Hematopoietic multipotent progenitor cell treated with erythropoietin and hydrocortisone succinate and interleukin-3 and kit ligand, for 17 days (in vitro differentiated cells): Measurements from ENCODE around the gene ETFBKMT.

Source experiments
- DNase-seq: peaks from one replicate; pipeline ENCODE4 v3.0.0-alpha.2; 2015; ENCODE audit warnings: low spot score

The ETFBKMT gene, protein sequence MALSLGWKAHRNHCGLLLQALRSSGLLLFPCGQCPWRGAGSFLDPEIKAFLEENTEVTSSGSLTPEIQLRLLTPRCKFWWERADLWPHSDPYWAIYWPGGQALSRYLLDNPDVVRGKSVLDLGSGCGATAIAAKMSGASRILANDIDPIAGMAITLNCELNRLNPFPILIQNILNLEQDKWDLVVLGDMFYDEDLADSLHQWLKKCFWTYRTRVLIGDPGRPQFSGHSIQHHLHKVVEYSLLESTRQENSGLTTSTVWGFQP

DNA sequence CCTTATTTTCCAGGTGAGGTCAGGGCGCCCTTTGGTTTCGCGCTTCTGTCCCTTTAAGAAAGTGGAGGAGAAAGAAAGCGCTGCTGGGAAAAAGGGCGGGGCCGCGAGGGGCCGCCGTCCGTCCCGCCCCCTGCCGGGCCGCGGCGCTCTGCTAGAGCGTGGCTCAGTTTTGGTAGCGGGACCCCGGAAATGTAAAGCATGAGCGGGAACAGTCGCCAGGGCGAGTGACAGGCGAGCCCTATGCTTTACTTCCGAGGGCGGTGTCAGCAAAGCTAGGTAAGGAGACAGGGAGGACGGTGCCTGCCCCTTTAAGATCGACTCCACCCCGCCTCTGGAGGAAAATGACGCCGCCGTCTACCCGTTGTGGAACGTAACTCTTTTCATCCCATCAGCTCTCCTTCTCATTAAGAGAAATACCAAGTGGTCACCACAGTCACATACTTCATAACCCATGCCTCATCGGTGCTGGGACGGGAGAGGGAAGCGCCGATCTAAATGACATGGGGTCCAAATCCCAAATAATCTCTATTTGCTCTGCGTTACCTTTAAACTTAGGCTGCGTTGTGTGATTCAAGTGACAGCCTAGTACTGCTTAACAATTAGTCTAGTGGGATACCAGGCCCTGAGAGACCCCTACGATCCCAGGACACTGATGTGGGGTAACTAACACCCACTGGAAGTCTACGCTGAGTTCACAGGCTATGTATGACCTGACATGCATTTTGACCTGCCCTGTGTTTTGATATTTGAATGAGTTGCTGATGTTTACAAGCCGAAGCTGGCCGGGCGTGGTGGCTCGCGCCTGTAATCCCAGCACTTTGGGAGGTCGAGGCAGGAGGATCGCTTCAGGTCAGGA is at the start of gene ETFBKMT:
Gene ETFBKMT, plus strand, starts transcription at position 602 of the 856 bp plus-strand sequence. CDS start 2,266 bp downstream, outside the sequence.
- DNase-seq, result peak; percentile 89

DNA sequence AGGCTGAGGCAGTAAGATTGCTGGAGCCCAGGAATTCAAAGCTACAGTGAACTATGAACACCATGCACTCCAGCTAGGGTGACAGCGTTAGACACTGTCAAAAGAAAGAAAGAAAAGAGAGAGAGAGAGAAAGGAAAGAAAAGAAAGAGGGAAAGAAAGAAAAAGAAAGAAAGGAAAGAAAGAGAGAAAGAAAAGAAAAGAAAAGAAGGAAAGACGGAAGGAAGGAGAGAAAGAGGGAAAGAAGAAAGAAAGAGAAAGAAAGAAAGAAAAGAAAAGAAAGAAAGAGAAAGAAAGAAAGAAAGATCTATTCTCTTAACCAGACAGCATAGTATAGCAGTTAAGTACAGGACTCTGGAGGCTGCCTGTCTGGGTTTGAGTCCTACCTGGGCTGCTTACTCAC is 46.7 kb upstream of the ETFBKMT start:
- DNase-seq, result no peak

DNA sequence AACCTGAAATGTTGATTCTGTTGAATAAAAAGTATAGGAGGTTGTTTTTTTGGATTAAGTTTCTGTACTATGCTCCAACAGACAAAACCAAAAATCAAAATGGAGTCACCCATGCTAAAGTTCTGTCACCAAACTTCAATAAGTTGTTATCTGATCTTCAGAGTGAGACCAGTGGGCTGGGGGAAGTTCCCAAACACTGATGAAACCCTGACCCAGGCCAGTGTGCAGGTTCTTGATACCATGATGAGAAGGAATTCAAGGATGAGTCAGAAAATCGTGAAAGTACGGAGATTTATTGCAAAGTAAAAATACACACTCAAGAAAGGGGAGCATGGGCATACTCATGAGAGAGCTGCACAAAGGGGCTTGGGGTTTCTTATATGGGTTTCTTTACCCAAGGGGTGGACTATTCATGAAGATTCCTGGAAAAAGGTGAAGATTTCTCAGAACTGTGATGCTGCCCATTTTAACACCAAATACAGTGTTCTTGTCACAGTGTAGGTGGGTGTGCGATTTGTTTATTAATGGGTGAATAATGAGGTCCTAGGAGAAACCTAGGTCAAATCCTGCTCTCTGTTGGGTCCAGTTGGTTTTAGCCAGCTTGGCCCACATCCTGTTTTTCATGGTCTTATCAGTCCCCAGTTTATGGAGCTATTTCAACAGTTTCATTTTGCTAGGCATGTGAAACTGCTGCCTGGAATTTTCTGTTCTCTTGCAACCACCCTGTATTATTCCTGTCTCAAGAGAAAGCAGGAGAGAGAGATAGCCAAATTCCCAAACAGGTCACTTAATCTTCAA is 41.1 kb upstream of the ETFBKMT start:
- no peak for DNase-seq

DNA sequence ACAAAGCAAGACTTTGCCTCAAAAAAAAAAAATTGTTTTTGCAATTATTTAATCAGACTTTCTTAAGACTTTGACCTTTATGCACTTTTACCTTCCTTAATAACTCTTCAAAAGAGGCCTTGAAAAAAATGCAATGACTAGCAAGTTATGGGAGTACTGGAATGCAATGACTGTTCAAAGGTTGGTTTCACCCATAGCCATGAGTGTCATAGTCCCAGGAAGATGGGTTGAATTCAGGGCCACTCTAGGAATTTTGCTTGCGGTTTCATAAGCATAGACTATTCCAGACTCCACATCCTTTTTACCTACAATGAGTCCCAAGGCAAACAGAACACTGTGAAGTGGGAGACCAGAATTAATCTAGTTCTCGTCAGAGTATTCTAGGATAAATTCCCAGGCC is 39.2 kb upstream of the ETFBKMT start:
- DNase-seq, result no peak

DNA sequence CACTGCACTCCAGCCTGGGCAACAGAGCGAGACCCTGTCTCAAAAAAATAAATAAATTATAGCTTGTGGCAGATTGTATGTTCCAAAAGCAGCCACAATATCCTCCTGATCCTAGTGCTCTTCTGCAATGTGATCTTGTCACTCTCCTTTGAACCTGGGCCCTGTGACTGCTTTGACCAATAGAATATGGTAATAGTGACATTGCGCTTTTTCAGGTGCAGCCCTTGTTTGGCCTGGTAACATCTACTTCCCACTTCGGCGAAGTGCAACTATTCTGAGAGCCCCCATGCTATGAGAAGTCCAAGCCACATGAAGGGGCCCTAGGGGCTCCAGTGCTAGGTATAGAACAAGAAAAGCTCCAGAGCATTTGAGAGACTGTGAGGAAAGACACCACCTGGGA is 37.5 kb upstream of the ETFBKMT start:
- DNase-seq, result no peak

DNA sequence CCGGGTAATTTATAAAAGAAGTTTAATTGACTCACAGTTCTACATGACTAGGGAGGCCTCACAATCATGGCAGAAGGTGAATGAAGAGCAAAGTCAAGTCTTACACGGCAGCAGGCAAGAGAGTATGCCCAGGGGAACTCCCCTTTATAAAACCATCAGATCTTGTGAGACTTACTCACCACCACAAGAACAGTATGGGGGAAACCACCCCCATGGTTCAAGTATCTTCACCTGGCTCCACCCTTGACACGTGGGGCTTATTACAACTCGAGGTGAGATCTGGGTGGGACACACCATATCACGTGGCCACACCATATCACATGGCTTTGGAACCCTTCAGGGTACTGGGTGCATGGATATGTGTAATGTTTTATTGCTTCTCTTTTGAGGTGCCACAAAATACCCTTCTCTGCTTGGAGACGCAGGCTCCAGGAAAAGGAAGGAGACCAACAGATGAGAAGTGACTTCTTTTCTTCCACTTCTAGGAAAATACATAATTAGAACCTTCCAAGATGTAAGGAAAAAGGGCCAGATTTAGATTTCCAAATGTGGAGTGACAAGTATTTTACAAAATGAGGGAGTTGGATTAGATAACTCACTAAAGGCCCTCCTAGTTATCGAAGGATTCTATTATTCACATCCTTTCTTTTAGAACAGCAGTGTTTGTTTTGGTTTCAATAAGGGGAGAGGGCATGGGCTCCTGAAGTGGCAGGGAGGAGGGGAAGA is 33.1 kb upstream of the ETFBKMT start:
- no peak for DNase-seq

DNA sequence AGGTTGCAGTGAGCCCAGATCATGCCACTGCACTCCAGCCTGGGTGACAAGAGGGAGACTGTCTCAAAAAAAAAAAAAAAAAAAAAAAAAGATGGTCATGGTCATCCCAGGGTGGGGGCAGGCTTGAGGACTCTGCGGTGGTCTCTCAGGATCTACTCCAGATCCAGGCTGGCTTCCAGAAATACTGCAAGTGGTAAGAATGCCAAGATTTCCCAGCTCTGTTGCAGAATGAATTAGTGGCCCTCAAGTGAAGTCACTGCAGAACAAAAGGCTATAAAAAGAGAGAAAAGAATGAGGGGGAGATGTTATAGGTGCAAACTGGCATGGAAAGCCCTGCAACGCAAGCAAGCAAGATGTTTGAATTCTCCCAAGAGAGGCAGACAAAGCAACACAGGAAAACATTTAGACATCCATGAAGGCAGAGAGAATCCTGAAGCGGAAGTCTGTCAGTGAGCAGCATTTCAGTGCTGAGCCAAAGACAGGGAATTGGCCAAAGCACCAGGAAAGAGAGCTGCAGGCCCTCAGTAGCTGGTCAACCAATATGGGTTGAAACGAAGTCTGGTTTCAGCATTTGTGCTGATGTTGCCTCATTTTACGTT is 31.9 kb upstream of the ETFBKMT start:
- no peak for DNase-seq

DNA sequence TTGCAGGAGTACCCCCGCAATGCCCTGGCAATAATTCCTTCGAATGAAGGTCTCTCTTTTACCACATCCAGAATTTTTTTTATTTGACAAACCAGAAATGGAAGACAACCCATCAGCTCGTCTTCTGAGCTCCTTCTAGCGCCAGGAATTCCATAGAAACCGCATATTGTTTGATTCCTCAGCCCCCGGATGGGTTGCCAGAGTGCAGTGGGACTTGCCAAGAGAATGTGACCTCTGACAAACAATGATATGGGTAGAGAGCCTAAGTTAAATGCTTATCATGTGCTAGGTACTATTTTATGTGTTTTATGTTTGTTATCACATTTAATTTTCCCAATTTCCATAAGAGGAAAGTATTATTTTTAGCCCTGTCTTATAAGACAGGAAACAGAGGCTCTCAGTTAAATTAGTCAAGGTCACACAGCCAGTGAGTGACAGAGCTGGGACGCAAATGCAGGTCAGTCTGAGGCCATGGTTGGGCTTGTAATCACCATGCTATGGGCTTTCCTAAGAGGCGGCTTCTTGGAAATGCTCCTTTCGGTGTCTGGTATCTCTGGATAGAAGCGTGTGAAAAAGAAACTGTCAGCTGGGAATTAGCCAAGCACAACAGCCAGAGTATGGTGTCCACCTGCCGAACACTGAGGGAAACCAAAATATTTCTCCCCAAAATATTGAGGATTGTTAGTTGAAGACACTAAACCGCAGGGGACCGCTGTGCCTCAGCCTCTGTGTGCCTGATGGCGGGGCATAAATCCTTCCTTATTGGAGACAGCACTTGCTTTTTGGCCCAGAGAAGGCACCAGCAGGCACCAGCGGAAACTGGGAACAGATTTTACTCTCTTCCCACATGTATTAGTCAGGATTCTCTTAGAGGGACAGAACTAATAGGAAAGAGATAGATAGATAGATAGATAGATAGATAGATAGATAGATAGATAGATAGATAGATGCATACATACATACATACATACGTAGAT is 29.4 kb upstream of the ETFBKMT start:
- DNase-seq, result no peak

DNA sequence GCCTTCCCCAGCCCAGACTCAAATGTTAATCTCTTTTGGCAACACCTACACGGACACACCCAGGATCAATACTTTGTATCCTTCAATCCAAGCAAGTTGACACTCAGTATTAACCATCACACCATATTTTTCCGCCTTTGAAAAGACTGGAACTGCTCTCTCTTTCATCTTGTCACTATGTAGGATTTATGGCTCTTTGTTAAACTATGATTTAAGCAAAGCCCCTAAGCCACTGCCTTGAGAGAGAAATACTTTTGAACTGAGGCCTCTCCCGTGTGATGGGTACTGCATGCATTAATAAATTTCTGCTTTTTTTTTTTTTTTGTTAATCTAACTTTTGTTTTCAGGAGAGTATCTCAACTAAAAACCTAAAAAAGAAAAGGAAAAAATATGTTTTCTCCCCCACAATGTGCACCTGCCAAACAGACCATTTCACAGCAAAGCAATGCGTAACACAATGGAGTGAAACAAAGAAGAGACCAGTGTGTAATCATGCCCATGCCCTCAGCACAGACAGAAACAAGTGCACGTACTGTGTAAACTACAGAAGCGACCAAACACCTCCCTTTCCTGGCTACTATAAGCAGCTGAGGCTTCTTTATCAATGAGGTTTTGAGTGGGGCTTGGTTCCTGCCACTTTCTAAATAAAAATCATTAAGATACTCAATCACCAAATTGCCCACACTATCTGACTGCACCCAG is 28.3 kb upstream of the ETFBKMT start:
- no peak for DNase-seq

DNA sequence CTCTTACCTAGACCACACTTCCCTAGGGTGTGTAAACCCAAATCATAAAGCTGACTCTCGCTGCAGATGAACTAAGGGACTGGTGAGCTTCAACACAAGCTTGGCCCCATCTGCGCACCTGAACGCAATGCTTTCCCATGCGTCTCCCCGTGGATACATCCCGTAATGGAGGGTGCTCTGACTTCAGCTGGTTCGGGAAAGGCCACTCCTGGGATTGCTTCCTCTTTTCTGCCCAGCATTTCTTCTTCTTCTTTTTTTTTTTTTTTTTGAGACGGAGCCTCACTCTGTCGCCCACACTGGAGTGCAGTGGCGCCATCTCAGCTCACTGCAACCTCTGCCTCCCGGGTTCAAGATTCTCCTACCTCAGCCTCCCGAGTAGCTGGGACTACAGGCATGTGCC is 27.7 kb upstream of the ETFBKMT start:
- DNase-seq, result no peak

DNA sequence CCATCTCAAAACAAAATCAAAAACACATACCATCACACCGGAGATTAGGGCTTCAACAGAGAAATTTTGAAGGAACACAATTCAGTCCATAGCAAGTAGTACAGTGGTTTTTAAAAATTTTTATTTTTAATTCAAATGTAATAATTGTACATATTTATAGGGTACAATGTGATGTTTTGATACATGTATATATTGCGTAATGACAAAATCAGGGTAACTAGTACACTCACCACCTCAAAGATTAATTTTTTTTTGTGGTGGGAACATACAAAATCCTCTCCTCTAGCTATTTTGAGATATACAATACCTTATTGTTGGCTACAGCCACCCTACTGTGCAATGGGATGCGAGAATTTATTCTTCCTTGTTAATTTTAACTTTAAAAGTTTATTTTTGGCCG is 26.0 kb upstream of the ETFBKMT start:
- DNase-seq, result no peak

DNA sequence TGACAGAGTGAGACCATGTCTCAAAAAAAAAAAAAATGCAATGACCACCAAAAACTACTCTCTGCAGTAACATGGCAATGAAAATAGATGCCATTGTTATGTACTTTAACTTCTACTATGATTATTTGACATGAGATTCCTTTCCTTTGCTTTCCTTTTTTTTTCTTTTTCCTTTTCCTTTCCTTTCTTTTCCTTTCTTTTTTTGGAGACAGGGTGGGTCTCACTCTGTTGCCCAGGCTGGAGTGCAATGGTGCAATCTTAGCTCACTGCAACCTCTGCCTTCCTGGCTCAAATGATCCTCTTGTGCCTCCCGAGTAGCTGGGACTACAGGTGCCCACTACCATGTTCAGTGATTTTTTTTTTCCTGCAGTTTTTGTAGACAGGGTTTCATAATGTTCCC is 24.9 kb upstream of the ETFBKMT start:
- no peak for DNase-seq

DNA sequence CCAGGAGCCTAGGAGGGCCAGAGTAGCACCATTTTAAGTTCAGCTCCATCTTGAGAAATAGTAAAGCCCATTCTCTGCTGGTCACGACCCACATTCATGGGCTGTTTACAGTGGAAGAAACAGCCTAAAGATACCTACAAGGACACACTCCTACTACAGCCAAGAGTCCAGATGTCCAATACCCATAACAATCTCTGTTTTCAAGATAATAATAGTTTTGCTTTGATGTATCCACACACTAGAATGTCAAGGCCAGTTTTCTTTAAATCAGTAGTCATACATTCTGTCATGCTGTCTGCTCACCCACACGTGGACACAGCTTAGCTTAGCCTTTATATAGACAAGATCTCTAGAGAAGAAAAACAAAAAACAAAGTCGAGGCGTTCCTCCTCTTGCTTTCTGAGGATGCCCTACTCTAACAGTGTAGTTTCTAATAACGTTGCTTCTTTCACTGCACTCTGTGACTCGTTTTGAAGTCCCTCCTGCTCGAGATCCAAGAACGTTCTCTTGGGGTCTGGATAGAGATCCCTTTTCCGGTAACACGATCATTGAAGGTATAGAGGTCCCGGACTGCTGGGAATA is 17.9 kb upstream of the ETFBKMT start:
- no peak for DNase-seq

DNA sequence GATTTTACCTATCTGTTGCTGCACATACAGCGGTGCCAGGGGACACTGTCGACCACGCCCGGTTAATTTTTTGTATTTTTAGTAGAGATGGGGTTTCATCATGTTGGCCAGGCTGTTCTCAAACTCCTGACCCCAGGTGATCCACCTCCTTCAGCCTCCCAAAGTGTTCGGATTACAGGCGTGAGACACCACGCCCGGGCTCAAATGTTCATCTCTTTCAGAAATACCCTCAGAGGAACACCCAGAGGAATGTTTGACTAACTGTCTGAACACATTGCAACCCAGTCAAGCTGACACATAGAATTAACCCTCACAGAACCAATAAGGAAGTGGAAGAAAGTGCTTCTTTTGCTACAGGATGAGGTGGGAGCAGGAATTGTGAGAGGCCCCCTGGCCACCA is 15.0 kb upstream of the ETFBKMT start:
- no peak for DNase-seq

DNA sequence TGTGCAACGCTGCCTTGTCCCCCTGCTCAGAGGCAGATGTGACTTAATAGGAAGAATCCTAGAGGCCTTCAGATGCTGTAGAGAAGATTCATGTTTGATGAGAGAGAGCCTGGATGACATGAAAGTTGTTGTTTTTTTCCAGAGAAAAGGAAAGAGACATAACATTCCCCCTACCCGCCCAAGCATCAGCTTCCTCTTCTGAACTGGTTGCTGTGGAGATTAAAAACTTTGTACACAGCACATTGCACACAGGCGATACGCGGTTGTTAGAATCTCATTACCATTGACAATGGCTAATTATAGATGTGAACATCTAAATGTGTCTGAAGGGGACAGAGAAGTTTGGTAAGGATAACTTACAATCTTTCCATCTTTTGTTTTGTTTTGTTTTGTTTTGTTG is 13.6 kb upstream of the ETFBKMT start:
- no peak for DNase-seq

DNA sequence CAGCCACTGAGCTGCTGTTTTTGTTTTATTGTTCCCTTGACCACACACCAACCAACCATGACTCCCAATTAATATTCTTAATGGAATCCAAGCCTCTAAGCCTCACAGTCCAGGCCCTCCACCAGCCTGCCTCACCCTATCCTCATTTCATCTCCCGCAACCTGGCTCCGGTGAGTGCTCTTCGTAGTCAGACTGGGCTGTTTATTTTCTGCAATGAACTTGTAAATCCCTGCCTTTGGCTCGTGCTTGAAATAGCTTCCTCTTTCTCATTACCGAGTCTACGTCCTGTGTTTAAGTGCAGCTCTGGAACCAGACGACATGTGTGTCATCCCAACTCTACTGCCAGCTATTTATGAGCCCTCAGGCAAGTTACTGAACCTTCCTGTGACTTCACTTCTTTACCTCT is 12.4 kb upstream of the ETFBKMT start:
- DNase-seq, result no peak

DNA sequence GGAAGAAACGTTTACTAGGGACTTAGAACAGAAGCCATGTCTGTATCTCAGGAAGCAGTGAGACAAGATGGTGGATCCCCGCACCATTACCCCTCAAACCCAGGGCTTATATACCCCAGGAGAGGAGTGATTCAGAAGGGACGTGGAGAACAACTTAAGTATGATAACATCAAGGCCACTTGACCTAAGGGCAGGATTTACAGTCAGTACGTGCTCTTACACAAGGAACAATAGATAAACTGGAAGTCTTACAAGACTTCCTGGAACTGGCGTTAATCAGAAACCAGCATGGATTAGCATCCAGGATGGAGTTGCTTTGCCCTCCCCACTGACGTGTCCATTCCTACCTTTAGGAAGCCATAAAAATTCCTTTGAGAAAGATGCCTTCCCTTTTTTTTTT is 8.6 kb upstream of the ETFBKMT start:
- no peak for DNase-seq

DNA sequence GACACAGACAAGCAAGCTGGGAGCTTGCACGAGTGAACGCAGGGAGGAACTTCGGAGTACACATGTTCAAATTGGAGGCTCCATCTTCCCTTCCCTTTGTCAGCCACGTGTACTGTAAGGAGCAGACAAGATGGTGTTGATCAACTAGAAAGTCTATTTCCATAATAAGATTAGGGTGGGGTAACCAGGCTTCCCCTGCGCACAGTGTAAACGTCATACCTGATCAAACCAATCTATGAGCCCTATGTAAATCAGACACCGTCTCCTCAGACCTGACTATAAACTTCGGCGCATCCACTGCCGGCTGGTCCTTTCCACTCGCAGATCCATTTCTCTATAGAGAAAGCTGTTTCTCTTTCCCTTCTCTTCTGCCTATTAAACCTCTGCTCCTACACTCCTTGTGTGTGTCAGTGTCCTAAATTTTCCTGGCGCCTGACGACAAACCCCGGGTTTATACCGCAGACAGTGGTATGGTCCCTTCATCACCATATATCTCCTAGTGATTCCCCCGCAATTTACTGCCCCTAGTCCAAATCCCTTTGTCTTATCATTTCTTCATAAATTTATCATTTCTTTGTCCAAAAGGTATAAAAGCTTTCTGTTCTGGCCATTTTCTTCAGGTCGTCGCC is 7.5 kb upstream of the ETFBKMT start:
- no peak for DNase-seq

DNA sequence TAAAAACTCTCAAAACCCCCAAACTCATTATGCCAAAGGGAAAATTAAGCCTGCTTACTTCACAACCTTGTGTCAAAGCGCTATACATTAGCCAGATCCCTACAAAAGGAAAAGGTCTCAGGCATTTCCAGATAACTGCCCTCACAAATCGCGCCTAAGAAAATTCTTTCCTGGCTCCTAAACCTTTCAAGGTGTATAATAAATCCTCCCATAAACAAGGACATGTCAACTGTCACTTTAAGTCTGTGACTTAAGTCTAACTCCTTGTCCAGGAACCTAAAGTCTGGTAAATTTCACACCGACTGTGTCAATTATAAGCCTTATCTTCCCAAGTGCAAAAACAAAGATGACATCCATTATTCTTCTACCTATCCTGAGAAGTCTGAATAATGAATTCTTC is 4.3 kb upstream of the ETFBKMT start:
- no peak for DNase-seq
